SK-N-SH (cell line): ENCODE results near the gene ZNF182. TPM values are rescaled to one million over a fixed set of nuclear protein-coding genes. Genes with fewer than 3 reads are reported as not detected.

ENCODE experiments used
- CTCF ChIA-PET: fragments of 300-600, 350-600 bp; formaldehyde crosslinking; extraction: SDS; loops from one replicate; lab custom pipeline; 2021; lab: Yijun Ruan, JAX
- POLR2A ChIA-PET: fragments of 350-600 bp; sonication (Branson Sonifier 250); formaldehyde crosslinking; extraction: SDS; loops from one replicate; lab custom pipeline; 2020; ENCODE audit warnings: antibody characterized with exemption, inconsistent platforms; lab: Yijun Ruan, JAX
- DNase-seq: peaks from one replicate; pipeline ENCODE4 v3.0.0; 2012
- H2AFZ ChIP-seq: fragments of 200-600 bp; sonication (generic); 2 replicates; pipeline ENCODE4 v1.8.1; 2016; ENCODE audit warnings: antibody characterized with exemption, mild to moderate bottlenecking, low read depth
- H3F3A ChIP-seq: fragments of 200-600 bp; sonication (generic); replicated peaks from 2 replicates; pipeline ENCODE3; 2016; ENCODE audit warnings: antibody characterized with exemption, mild to moderate bottlenecking; ENCODE audit not compliant: insufficient read depth
- H3K27ac ChIP-seq, 2 experiments: fragments of 200-500 bp in 1 of 2; fragments of 200-600 bp in 1 of 2; sonication (Bioruptor generic) in 1 of 2; sonication (generic), shearing (Covaris generic) in 1 of 2; 2 replicates each; pipeline versions ENCODE4 v1.5.1 to v1.6.1; 2014 to 2016; ENCODE audit warnings: low read depth in 2 of 2, inconsistent platforms in 1 of 2, low read length in 1 of 2, mild to moderate bottlenecking in 1 of 2, mixed read lengths in 1 of 2
- H3K27me3 ChIP-seq: fragments of 200-600 bp; sonication (generic), shearing (Covaris generic); 2 replicates; pipeline ENCODE4 v1.6.1; 2016; ENCODE audit warnings: mixed run types; ENCODE audit not compliant: insufficient read depth
- H3K36me3 ChIP-seq, 2 experiments: fragments of 200-500 bp in 1 of 2; fragments of 200-600 bp in 1 of 2; sonication (Bioruptor generic) in 1 of 2; sonication (generic) in 1 of 2; replicated peaks in 1 of 2; 2 replicates each; pipeline versions ENCODE3 to v1.5.1; 2014 to 2016; ENCODE audit warnings: low read length in 1 of 2, mild to moderate bottlenecking in 1 of 2; ENCODE audit not compliant: insufficient read depth in 2 of 2, control insufficient read depth in 1 of 2
- H3K4me1 ChIP-seq, 2 experiments: fragments of 200-500 bp in 1 of 2; fragments of 200-600 bp in 1 of 2; sonication (Bioruptor generic) in 1 of 2; sonication (generic), shearing (Covaris generic) in 1 of 2; 2 replicates each; pipeline versions ENCODE4 v1.5.1 to v1.6.1; 2014 to 2016; ENCODE audit warnings: low read depth in 1 of 2, low read length in 1 of 2, mixed run types in 1 of 2; ENCODE audit not compliant: insufficient read depth in 2 of 2, control insufficient read depth in 1 of 2
- H3K4me2 ChIP-seq: fragments of 200-600 bp; sonication (generic), shearing (Covaris generic); 2 replicates; pipeline ENCODE4 v1.6.1; 2017; ENCODE audit warnings: mixed run types
- H3K4me3 ChIP-seq, 2 experiments: fragments of 200-500 bp in 1 of 2; fragments of 200-600 bp in 1 of 2; sonication (Bioruptor generic) in 1 of 2; sonication (generic), shearing (Covaris generic) in 1 of 2; 2 replicates each; pipeline versions ENCODE4 v1.5.1 to v1.8.1; 2014 to 2016; ENCODE audit warnings: low read depth in 2 of 2, inconsistent platforms in 1 of 2, low read length in 1 of 2, mild to moderate bottlenecking in 1 of 2, mixed read lengths in 1 of 2, moderate library complexity in 1 of 2
- H3K79me2 ChIP-seq: fragments of 200-600 bp; sonication (generic); 2 replicates; pipeline ENCODE4 v1.8.1; 2017; ENCODE audit warnings: mild to moderate bottlenecking; ENCODE audit not compliant: insufficient read depth
- H3K9ac ChIP-seq: fragments of 200-600 bp; sonication (generic); 2 replicates; pipeline ENCODE4 v1.6.1; 2017; ENCODE audit warnings: mixed run types
- H3K9me2 ChIP-seq: fragments of 200-600 bp; sonication (generic); 2 replicates; pipeline ENCODE4 v1.6.1; 2017; ENCODE audit warnings: mixed run types
- H3K9me3 ChIP-seq: fragments of 200-600 bp; sonication (generic); 2 replicates; pipeline ENCODE4 v1.6.1; 2017; ENCODE audit warnings: mixed run types, mild to moderate bottlenecking, moderate library complexity
- H4K20me1 ChIP-seq: fragments of 200-600 bp; sonication (generic); 2 replicates; pipeline ENCODE4 v1.6.1; 2017; ENCODE audit warnings: mild to moderate bottlenecking, mixed run types; ENCODE audit not compliant: insufficient read depth
- CHD2 ChIP-seq: fragments of 150-350 bp; IDR thresholded peaks from 2 replicates; pipeline ENCODE4 v1.6.1; 2018; ENCODE audit warnings: low read length; ENCODE audit not compliant: partially characterized antibody
- CTCF ChIP-seq: fragments of 200-600 bp; sonication (generic); IDR thresholded peaks from 2 replicates; pipeline ENCODE4 v1.6.1; 2017; ENCODE audit warnings: antibody characterized with exemption, mild to moderate bottlenecking, moderate library complexity
- ELF1 ChIP-seq: IDR thresholded peaks from 2 replicates; pipeline ENCODE4 v1.4.0; 2012
- EP300 ChIP-seq, 2 experiments: IDR thresholded peaks; 2 replicates each; pipeline versions ENCODE4 v1.4.0 to v1.6.1; 2012; ENCODE audit warnings: borderline replicate concordance in 1 of 2, low read depth in 1 of 2, low read length in 1 of 2
- FOSL2 ChIP-seq: IDR thresholded peaks from 2 replicates; pipeline ENCODE4 v1.4.0; 2012; ENCODE audit warnings: low read depth, mild to moderate bottlenecking, moderate library complexity, borderline replicate concordance
- FOXM1 ChIP-seq: IDR thresholded peaks from 2 replicates; pipeline ENCODE4 v1.4.0; 2012; ENCODE audit warnings: low read depth, mild to moderate bottlenecking
- JUND ChIP-seq: IDR thresholded peaks from 2 replicates; pipeline ENCODE4 v1.4.0; 2012
- PBX3 ChIP-seq: IDR thresholded peaks from 2 replicates; pipeline ENCODE4; 2012
- POLR2AphosphoS5 ChIP-seq: IDR thresholded peaks from 2 replicates; pipeline ENCODE4 v1.6.1; 2012; ENCODE audit warnings: low read depth, low read length
- REST ChIP-seq: IDR thresholded peaks from 2 replicates; pipeline ENCODE4 v1.6.1; 2012; ENCODE audit warnings: mild to moderate bottlenecking, low read depth, low read length, moderate library complexity
- RFX5 ChIP-seq: IDR thresholded peaks from 2 replicates; pipeline ENCODE4 v1.6.1; 2012; ENCODE audit warnings: mild to moderate bottlenecking, improper control_type of control experiment, low read length
- TAF1 ChIP-seq: IDR thresholded peaks from 2 replicates; pipeline ENCODE4 v1.6.1; 2012; ENCODE audit warnings: low read depth, mild to moderate bottlenecking, low read length, moderate library complexity, borderline replicate concordance
- TCF12 ChIP-seq: IDR thresholded peaks from 2 replicates; pipeline ENCODE4 v1.4.0; 2012
- TEAD4 ChIP-seq: IDR thresholded peaks from 2 replicates; pipeline ENCODE4 v1.4.0; 2012; ENCODE audit warnings: mild to moderate bottlenecking, borderline replicate concordance; ENCODE audit not compliant: insufficient read depth
- USF1 ChIP-seq: IDR thresholded peaks from 2 replicates; pipeline ENCODE4 v1.4.0; 2012; ENCODE audit warnings: low read depth, borderline replicate concordance
- WGBS: methylation state at CpG from one replicate; pipeline ENCODE4 v1.1.6; 2017; ENCODE audit warnings: low lambda C conversion rate; 5-methylcytosine and 5-hydroxymethylcytosine counted together
- polyA plus RNA-seq, 3 experiments: library from polyadenylated mRNA; depleted of rRNA; stranded (reverse); fragments of >200 nt; gene quantifications; 2 replicates each; pipeline ENCODE4 v1.2.3, GENCODE V29; 2012

ZNF182 gene
- polyA plus RNA-seq, 1 of the 3 experiments (the other 2 are of a cell fraction), result 2.1 TPM

- POLR2A ChIA-PET, result no interaction called here
- no peaks in the 10 kb centered on the region for H3K9me3 ChIP-seq
- CTCF ChIA-PET, result no interaction called here
- no peak overlapping the region for H2AFZ ChIP-seq
- H4K20me1 ChIP-seq, result no peaks in the 10 kb centered on the region
- H3K9me2 ChIP-seq, result no peaks in the 10 kb centered on the region
- no peak overlapping the region for H3K27ac ChIP-seq
- no peaks in the 10 kb centered on the region for H3K36me3 ChIP-seq
- no peak for TF ChIP-seq ELF1
- TF ChIP-seq JUND, result peak; percentile 12; the same call in 1 of the 2 replicates
- H3F3A ChIP-seq, result no peaks in the 10 kb centered on the region
- no peak overlapping the region for H3K4me2 ChIP-seq
- no peak overlapping the region for H3K9ac ChIP-seq
- no peaks in the 10 kb centered on the region; a peak in 1 of 4 replicates for H3K4me1 ChIP-seq
- H3K27me3 ChIP-seq, result no peaks in the 10 kb centered on the region; the same call in 1 of the 2 replicates
- H3K79me2 ChIP-seq, result no peaks in the 10 kb centered on the region
- 25% methylated on average over 8 of the region's 8 CpGs for WGBS
- no peak overlapping the region for H3K4me3 ChIP-seq
- DNase-seq, result no peak
These were observed 41.9 kb upstream of the ZNF182 start for GRCh38 chrX:48045410-48046311.

DNA sequence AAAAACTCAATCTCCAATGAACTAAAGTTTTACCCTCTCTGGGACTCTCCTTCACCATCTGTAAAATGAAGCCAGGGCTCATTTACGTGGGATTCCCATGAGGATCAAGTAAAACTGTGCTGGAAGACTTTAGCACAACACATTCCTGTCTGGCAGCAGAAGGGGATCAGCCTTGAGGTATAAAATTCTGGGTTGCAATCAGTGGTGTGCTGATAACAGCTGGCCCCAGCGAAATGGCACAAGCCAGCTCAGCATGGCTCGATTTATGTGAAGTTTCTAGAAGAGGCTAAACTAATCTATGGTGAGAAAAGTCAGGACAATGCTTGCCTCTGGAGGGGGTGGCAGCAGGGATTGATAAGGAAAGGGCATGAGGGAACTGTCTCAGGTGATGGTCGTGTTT is 39.3 kb upstream of the ZNF182 start:
- no peaks in the 10 kb centered on the region for H4K20me1 ChIP-seq
- no peaks in the 10 kb centered on the region for H3K9me3 ChIP-seq
- no peak overlapping the region for H3K9ac ChIP-seq
- no peak overlapping the region for H3K27ac ChIP-seq
- H3K36me3 ChIP-seq, result no peaks in the 10 kb centered on the region
- DNase-seq, result no peak
- no peak overlapping the region for H2AFZ ChIP-seq
- no peaks in the 10 kb centered on the region for H3K9me2 ChIP-seq
- H3K4me3 ChIP-seq, result no peak overlapping the region
- no peak for TF ChIP-seq POLR2AphosphoS5
- TF ChIP-seq CTCF, result no peak
- no peak for TF ChIP-seq RFX5
- no peak for TF ChIP-seq FOSL2
- TF ChIP-seq EP300 (IDR thresholded peaks at IDR 0.05; ENCODE audit: borderline replicate concordance in 1 of 2, low read depth in 1 of 2, low read length in 1 of 2), result no peak
- no peak for TF ChIP-seq TCF12
- no peak for TF ChIP-seq REST
- TF ChIP-seq CHD2, result no peak
- TF ChIP-seq FOXM1, result no peak
- no peak for TF ChIP-seq PBX3
- TF ChIP-seq USF1, result no peak
- TF ChIP-seq ELF1, result no peak
- no peak for TF ChIP-seq TAF1
- no peak for TF ChIP-seq TEAD4
- POLR2A ChIA-PET, result no interaction called here
- H3K4me2 ChIP-seq, result no peak overlapping the region
- 9% methylated on average over 4 of the region's 4 CpGs for WGBS
- CTCF ChIA-PET, result interaction anchor here (1.0 to 1.8 kb wide), 3 partner anchors 16 to 211 kb away, joined by 3 to 14 read pairs (median 4); no protein-coding TSS in a partner anchor
- no peaks in the 10 kb centered on the region for H3K79me2 ChIP-seq
- H3F3A ChIP-seq, result no peaks in the 10 kb centered on the region
- H3K27me3 ChIP-seq, result no peaks in the 10 kb centered on the region; the same call in 1 of the 2 replicates
- no peaks in the 10 kb centered on the region; a peak in 1 of 4 replicates for H3K4me1 ChIP-seq
